Mesenchymal stem cell (in vitro differentiated cells and primary cell): Measurements from ENCODE around the gene IKZF3.
"Not testable (repeated sequence)": the region's sequence is repeated elsewhere in the genome, so short reads cannot be mapped to it uniquely, and the experiment has no call there.

Experiments used
- DNase-seq: peaks from one replicate; pipeline ENCODE4 v3.0.0-alpha.2; 2013
- H2AFZ ChIP-seq: one replicate; pipeline ENCODE4 v1.6.1; 2013; ENCODE audit warnings: low read depth, mild to moderate bottlenecking, control low read depth, inconsistent platforms, low read length, moderate library complexity
- H2AK5ac ChIP-seq: 2 replicates; pipeline ENCODE4 v1.6.1; 2013; ENCODE audit warnings: low read length, moderate library complexity, mild to moderate bottlenecking, inconsistent platforms; ENCODE audit not compliant: severe bottlenecking
- H2BK120ac ChIP-seq: one replicate; pipeline ENCODE4 v1.6.1; 2013; ENCODE audit warnings: low read depth, mild to moderate bottlenecking, inconsistent platforms, low read length, moderate library complexity
- H2BK12ac ChIP-seq, 2 experiments: one replicate each; pipeline ENCODE4 v1.6.1; 2013; ENCODE audit warnings: inconsistent platforms in 2 of 2, low read length in 2 of 2, mild to moderate bottlenecking in 2 of 2, moderate library complexity in 2 of 2, control low read depth in 1 of 2
- H2BK15ac ChIP-seq: one replicate; pipeline ENCODE4 v1.6.1; 2013; ENCODE audit warnings: mild to moderate bottlenecking, low read depth, inconsistent platforms; ENCODE audit not compliant: poor library complexity, severe bottlenecking
- H2BK5ac ChIP-seq: 2 replicates; pipeline ENCODE4 v1.6.1; 2013; ENCODE audit warnings: low read depth, mild to moderate bottlenecking, low read length, control low read depth, inconsistent platforms; ENCODE audit not compliant: poor library complexity, severe bottlenecking
- H3K14ac ChIP-seq, 2 experiments: one replicate each; pipeline ENCODE4 v1.6.1; 2013; ENCODE audit warnings: inconsistent platforms in 2 of 2, low read length in 2 of 2, control low read depth in 1 of 2, mild to moderate bottlenecking in 1 of 2, moderate library complexity in 1 of 2
- H3K18ac ChIP-seq, 2 experiments: one replicate each; pipeline ENCODE4 v1.6.1; 2013; ENCODE audit warnings: inconsistent platforms in 2 of 2, low read length in 2 of 2, control low read depth in 1 of 2, low read depth in 1 of 2, mild to moderate bottlenecking in 1 of 2
- H3K23ac ChIP-seq, 2 experiments: one replicate each; pipeline ENCODE4 v1.6.1; 2013; ENCODE audit warnings: inconsistent platforms in 2 of 2, low read length in 2 of 2, mild to moderate bottlenecking in 2 of 2, moderate library complexity in 2 of 2, control low read depth in 1 of 2
- H3K27ac ChIP-seq: 2 replicates; pipeline ENCODE4 v1.5.1; 2013; ENCODE audit warnings: mild to moderate bottlenecking, moderate library complexity, low read length, control low read depth, inconsistent platforms; ENCODE audit not compliant: poor library complexity, severe bottlenecking
- H3K27me3 ChIP-seq, 2 experiments: 2 replicates each; pipeline versions ENCODE4 v1.6.1 to v1.7.0; 2013; ENCODE audit warnings: low read length in 2 of 2, mild to moderate bottlenecking in 2 of 2, moderate library complexity in 2 of 2, control low read depth in 1 of 2, inconsistent platforms in 1 of 2; ENCODE audit not compliant: control insufficient read depth in 1 of 2, insufficient read depth in 1 of 2
- H3K36me3 ChIP-seq, 2 experiments: 2 replicates each; pipeline versions ENCODE4 v1.6.1 to v1.7.0; 2013; ENCODE audit warnings: low read length in 2 of 2, control low read depth in 1 of 2, inconsistent platforms in 1 of 2, low read depth in 1 of 2, mild to moderate bottlenecking in 1 of 2; ENCODE audit not compliant: insufficient read depth in 2 of 2, control insufficient read depth in 1 of 2
- H3K4ac ChIP-seq, 2 experiments: one replicate each; pipeline ENCODE4 v1.6.1; 2013; ENCODE audit warnings: inconsistent platforms in 2 of 2, low read length in 2 of 2, mild to moderate bottlenecking in 2 of 2, moderate library complexity in 2 of 2, control low read depth in 1 of 2, low read depth in 1 of 2
- H3K4me1 ChIP-seq: 2 replicates; pipeline ENCODE4 v1.6.1; 2013; ENCODE audit warnings: low read depth, low read length, control low read depth; ENCODE audit not compliant: control insufficient read depth, insufficient read depth
- H3K4me2 ChIP-seq: 2 replicates; pipeline ENCODE4 v1.6.1; 2013; ENCODE audit warnings: low read length, mild to moderate bottlenecking, inconsistent platforms; ENCODE audit not compliant: poor library complexity, severe bottlenecking
- H3K4me3 ChIP-seq, 2 experiments: 2 replicates each; pipeline versions ENCODE4 v1.5.1 to v1.7.0; 2013; ENCODE audit warnings: low read length in 2 of 2, mild to moderate bottlenecking in 2 of 2, control low read depth in 1 of 2, low read depth in 1 of 2; ENCODE audit not compliant: insufficient read depth in 1 of 2
- H3K79me1 ChIP-seq: replicated peaks from 2 replicates; pipeline ENCODE4 v1.6.1; 2013; ENCODE audit warnings: mild to moderate bottlenecking, control low read depth, low read length, inconsistent platforms; ENCODE audit not compliant: poor library complexity, severe bottlenecking
- H3K9ac ChIP-seq: 2 replicates; pipeline ENCODE4 v1.7.0; 2013; ENCODE audit warnings: mild to moderate bottlenecking, low read length, moderate library complexity
- H3K9me3 ChIP-seq: 2 replicates; pipeline ENCODE4 v1.7.0; 2013; ENCODE audit warnings: mild to moderate bottlenecking, low read length; ENCODE audit not compliant: control insufficient read depth
- H4K8ac ChIP-seq: one replicate; pipeline ENCODE4 v1.6.1; 2013; ENCODE audit warnings: inconsistent platforms, mild to moderate bottlenecking, low read length, moderate library complexity
- H4K91ac ChIP-seq: one replicate; pipeline ENCODE4 v1.6.1; 2013; ENCODE audit warnings: mild to moderate bottlenecking, low read length, inconsistent platforms
- WGBS: methylation state at CpG from one replicate; pipeline ENCODE4 v1.1.7; 2013; ENCODE audit warnings: mixed read lengths; 5-methylcytosine and 5-hydroxymethylcytosine counted together

IKZF3 gene

GRCh38 chr17:39765175-39765574 is 98.9 kb downstream of the IKZF3 start:
- WGBS: 40% methylated on average over 1 of the region's 3 CpGs

GRCh38 chr17:39764171-39764570 is 99.9 kb downstream of the IKZF3 start:
- not testable (repeated sequence) for H3K14ac ChIP-seq, H3K4me3 ChIP-seq, H2AFZ ChIP-seq, H2AK5ac ChIP-seq, H3K4me1 ChIP-seq, H3K18ac ChIP-seq, H3K9ac ChIP-seq, H2BK12ac ChIP-seq, H3K4me2 ChIP-seq, H3K79me1 ChIP-seq, DNase-seq, H3K23ac ChIP-seq, H4K8ac ChIP-seq, H4K91ac ChIP-seq, H3K27ac ChIP-seq, H2BK15ac ChIP-seq, H3K4ac ChIP-seq, H3K9me3 ChIP-seq, H2BK120ac ChIP-seq, H3K36me3 ChIP-seq, H2BK5ac ChIP-seq
- peaks cover 24 to 65% of the 10 kb centered on the region in 2 experiments for H3K27me3 ChIP-seq
- 62% methylated on average over 2 of the region's 3 CpGs for WGBS

More at GRCh38 chr17:39765175-39765574, 98.9 kb downstream of the IKZF3 start:
- Histone ChIP-seq H3K27me3 (peaks cover 24 to 67% of the 10 kb centered on the region in 2 experiments), H2BK15ac (no peak overlapping the region), H3K27ac (no peak overlapping the region), H4K91ac (no peak overlapping the region), H3K4me2 (no peak overlapping the region), H3K4ac (no peak overlapping the region), H3K14ac (no peak overlapping the region), H2BK120ac (no peak overlapping the region), H3K4me1 (peaks cover 2% of the 10 kb centered on the region), H2AK5ac (no peak overlapping the region), H3K4me3 (no peak overlapping the region), H3K79me1 (no peaks in the 10 kb centered on the region), H2BK12ac (no peak overlapping the region), H4K8ac (no peak overlapping the region), H3K9me3 (no peaks in the 10 kb centered on the region), H2AFZ (no peak overlapping the region), H3K18ac (no peak overlapping the region), H3K9ac (no peak overlapping the region), H2BK5ac (no peak overlapping the region), H3K36me3 (no peaks in the 10 kb centered on the region), H3K23ac (no peak overlapping the region)
- DNase-seq: no peak

DNA sequence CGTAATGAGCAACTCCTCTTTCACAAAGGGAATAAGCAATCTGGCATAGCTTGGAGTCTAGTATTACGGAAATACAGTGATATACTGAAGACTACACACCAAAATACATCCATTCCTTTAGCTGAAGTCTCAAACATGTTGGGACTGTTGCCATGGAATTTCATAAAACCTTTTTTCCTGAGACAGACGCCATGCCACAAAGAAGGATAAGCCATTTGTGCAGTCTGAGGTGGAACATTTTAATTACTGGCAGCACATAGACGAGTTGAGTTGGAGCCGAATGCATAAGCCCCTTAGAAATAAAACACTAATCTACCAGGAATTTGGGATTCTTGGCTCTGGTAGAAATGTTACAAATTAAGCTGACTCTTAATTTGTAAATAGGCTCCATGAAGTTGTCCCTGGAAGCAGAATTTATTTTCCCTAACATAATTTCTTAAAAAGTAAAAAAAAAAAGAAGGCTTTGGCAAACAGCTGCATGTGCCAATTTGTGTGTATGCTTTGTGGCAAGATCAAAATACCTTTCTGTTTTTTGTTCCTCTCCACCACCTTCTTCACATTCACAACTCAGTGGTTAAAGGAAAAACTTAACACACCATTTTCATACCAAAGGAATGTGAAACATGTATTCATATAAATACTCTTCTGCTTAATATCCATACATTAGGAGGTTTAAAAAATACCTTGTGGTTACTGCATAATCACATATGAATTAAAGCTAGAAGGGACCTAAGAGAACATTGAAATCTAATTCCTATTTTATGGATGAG is 100.9 kb downstream of the IKZF3 start:
- H3K14ac ChIP-seq: no peak overlapping the region
- no peak overlapping the region for H3K4me3 ChIP-seq
- no peak overlapping the region for H2AK5ac ChIP-seq
- H2AFZ ChIP-seq: no peak overlapping the region
- WGBS: 92% methylated on average over 5 of the region's 5 CpGs
- no peak for DNase-seq
- H4K91ac ChIP-seq: no peak overlapping the region
- no peak overlapping the region for H3K4me2 ChIP-seq
- H3K23ac ChIP-seq: no peak overlapping the region
- H3K27ac ChIP-seq: no peak overlapping the region
- no peaks in the 10 kb centered on the region for H3K9me3 ChIP-seq
- no peak overlapping the region for H3K9ac ChIP-seq
- H3K18ac ChIP-seq: no peak overlapping the region
- no peaks in the 10 kb centered on the region for H3K79me1 ChIP-seq
- H2BK120ac ChIP-seq: no peak overlapping the region
- peaks cover 22 to 65% of the 10 kb centered on the region in 2 experiments for H3K27me3 ChIP-seq
- H3K4me1 ChIP-seq: peaks cover 2% of the 10 kb centered on the region
- no peak overlapping the region for H2BK12ac ChIP-seq
- H2BK5ac ChIP-seq: no peak overlapping the region
- no peaks in the 10 kb centered on the region for H3K36me3 ChIP-seq
- no peak overlapping the region for H2BK15ac ChIP-seq
- H3K4ac ChIP-seq: no peak overlapping the region
- H4K8ac ChIP-seq: no peak overlapping the region

DNA sequence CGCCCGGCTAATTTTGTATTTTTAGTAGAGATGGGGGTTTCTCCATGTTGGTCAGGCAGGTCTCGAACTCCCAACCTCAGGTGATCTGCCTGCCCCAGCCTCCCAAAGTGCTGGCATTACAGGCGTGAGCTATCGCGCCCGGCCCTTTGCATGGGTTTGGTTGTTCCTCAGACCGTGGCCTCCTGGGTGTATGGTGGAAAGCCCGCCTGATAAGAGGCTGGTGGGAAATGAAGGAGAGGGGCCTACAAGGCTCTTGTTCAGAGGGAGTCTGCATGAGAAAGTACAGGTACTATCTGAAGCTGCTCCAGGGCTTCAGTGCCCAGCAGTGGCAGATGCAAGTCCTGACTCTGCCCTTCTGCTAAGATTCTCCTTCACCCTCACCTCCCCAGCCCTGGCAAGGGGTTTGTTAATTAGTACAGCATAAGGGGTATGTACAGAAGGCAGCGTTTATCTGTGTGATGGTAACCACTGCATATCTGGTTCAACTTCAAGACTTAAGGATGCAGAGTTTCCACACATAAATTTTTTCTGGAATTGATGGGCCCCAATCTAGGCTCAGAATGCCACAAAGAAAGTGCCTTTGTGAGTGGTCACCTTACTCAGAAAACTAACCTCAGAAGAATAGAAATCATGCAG is 102.1 kb downstream of the IKZF3 start:
- Histone ChIP-seq H3K27ac (no peak overlapping the region), H3K36me3 (no peaks in the 10 kb centered on the region), H4K8ac (no peak overlapping the region), H3K9me3 (no peaks in the 10 kb centered on the region), H3K79me1 (no peaks in the 10 kb centered on the region), H2BK12ac (no peak overlapping the region), H2AFZ (no peak overlapping the region), H3K23ac (no peak overlapping the region), H4K91ac (no peak overlapping the region), H3K18ac (no peak overlapping the region), H3K9ac (no peak overlapping the region), H3K4me2 (no peak overlapping the region), H2BK120ac (no peak overlapping the region), H3K4ac (no peak overlapping the region), H3K27me3 (peaks cover 21 to 66% of the 10 kb centered on the region in 2 experiments), H2BK5ac (no peak overlapping the region), H3K4me3 (no peak overlapping the region), H3K4me1 (peaks cover 2% of the 10 kb centered on the region), H2AK5ac (no peak overlapping the region), H2BK15ac (no peak overlapping the region), H3K14ac (no peak overlapping the region)
- WGBS: 97% methylated on average over 10 of the region's 10 CpGs
- no peak for DNase-seq
